K562 (cell line): ENCODE measurements around the gene SH3D21. TPM values are rescaled to one million over a fixed set of nuclear protein-coding genes. Genes with fewer than 3 reads are reported as not detected.
A peak's percentile ranks its signal among the peaks of the same experiment; 100 is the strongest.

Experiments used
- BDP1 ChIP-seq: IDR thresholded peaks from 3 replicates; pipeline ENCODE4 v1.6.1; 2011; ENCODE audit not compliant: insufficient read length, insufficient read depth
- EP400 ChIP-seq: fragments of 450-650 bp; IDR thresholded peaks from 2 replicates; pipeline ENCODE4 v1.6.1; 2017; ENCODE audit warnings: antibody characterized with exemption, mild to moderate bottlenecking, moderate library complexity
- HCFC1 ChIP-seq: IDR thresholded peaks from 2 replicates; pipeline ENCODE4 v1.6.1; 2012; ENCODE audit warnings: low read depth, low read length, improper control_type of control experiment
- MTA1 ChIP-seq: fragments of 450-650 bp; IDR thresholded peaks from 2 replicates; pipeline ENCODE4 v1.6.1; 2017; ENCODE audit warnings: borderline replicate concordance
- NFIC ChIP-seq: fragments of 450-650 bp; IDR thresholded peaks from 2 replicates; pipeline ENCODE4 v1.6.1; 2017; ENCODE audit warnings: mild to moderate bottlenecking, inconsistent platforms
- NFIX ChIP-seq: fragments of 250-450 bp; sonication (Bioruptor Pico); IDR thresholded peaks from 2 replicates; pipeline ENCODE4 v1.4.0; 2020; ENCODE audit warnings: low read depth, mild to moderate bottlenecking, moderate library complexity
- NR1H2 ChIP-seq: sonication (generic); formaldehyde crosslinking; IDR thresholded peaks from 2 replicates; pipeline ENCODE4 v1.4.0; 2020; ENCODE audit warnings: mild to moderate bottlenecking, missing genetic modification reagents
- NRF1 ChIP-seq, 2 experiments: fragments of 450-650 bp; IDR thresholded peaks in 1 of 2; conservative IDR thresholded peaks in 1 of 2; 2 replicates each; pipeline ENCODE4 v1.6.1; 2014; ENCODE audit warnings: mild to moderate bottlenecking in 2 of 2
- PHB ChIP-seq: fragments of 250-450 bp; sonication (Bioruptor Pico); IDR thresholded peaks from 2 replicates; pipeline ENCODE4 v1.5.0; 2021
- POLR2AphosphoS2 ChIP-seq: IDR thresholded peaks from 2 replicates; pipeline ENCODE4 v1.6.1; 2012; ENCODE audit warnings: low read length, improper control_type of control experiment
- PURB ChIP-seq: sonication (generic); formaldehyde crosslinking; IDR thresholded peaks from 2 replicates; pipeline ENCODE4 v1.9.0; 2021; ENCODE audit warnings: low read depth, mild to moderate bottlenecking, missing genetic modification reagents
- RFX5 ChIP-seq: IDR thresholded peaks from 2 replicates; pipeline ENCODE4 v1.6.1; 2011; ENCODE audit warnings: low read depth, mild to moderate bottlenecking, improper control_type of control experiment, low read length
- SAP30 ChIP-seq: fragments of 200-600 bp; sonication (generic); IDR thresholded peaks from 2 replicates; pipeline ENCODE4 v1.6.1; 2012; ENCODE audit warnings: borderline replicate concordance, low read depth, mild to moderate bottlenecking, moderate library complexity, low read length, control low read depth, inconsistent platforms; ENCODE audit not compliant: insufficient read depth, poor library complexity, severe bottlenecking
- SRSF1 ChIP-seq: fragments of 200-400 bp; formaldehyde crosslinking; IDR thresholded peaks from 2 replicates; pipeline ENCODE4 v1.6.1; 2017; ENCODE audit warnings: mild to moderate bottlenecking, low read depth, low read length, moderate library complexity
- XRCC4 ChIP-seq: IDR thresholded peaks from one replicate; pipeline ENCODE4 v1.6.1; 2011; ENCODE audit not compliant: insufficient read depth, insufficient read length; ENCODE audit errors: extremely low read depth
- ZFP30 ChIP-seq: fragments of 250-450 bp; sonication (Bioruptor Pico); IDR thresholded peaks from 2 replicates; pipeline ENCODE4 v1.8.0; 2022; ENCODE audit warnings: moderate library complexity, mild to moderate bottlenecking, inconsistent platforms, borderline replicate concordance
- ZKSCAN1 ChIP-seq: fragments of 150-350 bp; IDR thresholded peaks from 2 replicates; pipeline ENCODE4 v1.6.1; 2016; ENCODE audit warnings: low read depth, low read length
- ZNF143 ChIP-seq: sonication (generic); formaldehyde crosslinking; IDR thresholded peaks from 2 replicates; pipeline ENCODE4 v1.9.0; 2022; ENCODE audit warnings: mild to moderate bottlenecking, missing genetic modification reagents
- ZNF586 ChIP-seq: fragments of 450-650 bp; formaldehyde crosslinking; conservative IDR thresholded peaks from 2 replicates; pipeline ENCODE4 v1.4.0; 2020; ENCODE audit warnings: mild to moderate bottlenecking, moderate library complexity
- polyA plus RNA-seq, 8 experiments: library from polyadenylated mRNA; depleted of rRNA in 4 of 8; stranded (reverse) in 5 of 8; unstranded in 3 of 8; fragments of >200 nt; fragmentation: Nextera tagmentation in 2 of 8; fragmentation: Illumina TruSeq in 1 of 8; extraction: Ambion mirVana in 2 of 8; extraction: Trizol in 1 of 8; gene quantifications; 2 replicates each; pipeline versions ENCODE4 v1.2.1 to v1.2.3, GENCODE V29; 2011 to 2014; ENCODE audit warnings: inconsistent platforms in 1 of 8, missing spikeins in 1 of 8
- total RNA-seq, 7 experiments: library from RNA; depleted of rRNA in 6 of 7; stranded (reverse); fragments of >200 nt in 6 of 7; fragmentation: Illumina TruSeq in 2 of 7; extraction: Trizol in 2 of 7; gene quantifications; 2 replicates each; pipeline versions ENCODE4 v1.2.1 to v1.2.3, GENCODE V29; 2011 to 2021; ENCODE audit warnings: low replicate concordance in 1 of 7
- TF ChIP-seq, protein P1 (sequence below): sonication (generic); formaldehyde crosslinking; IDR thresholded peaks from 2 replicates; pipeline ENCODE4 v1.8.1; 2023; ENCODE audit warnings: mild to moderate bottlenecking, missing genetic modification reagents, moderate library complexity
- TF ChIP-seq, protein P2 (sequence below): fragments of 250-450 bp; sonication (Bioruptor Pico); IDR thresholded peaks from 2 replicates; pipeline ENCODE4 v1.8.0; 2021; ENCODE audit warnings: mild to moderate bottlenecking, moderate library complexity
- TF ChIP-seq, protein P3 (sequence below): sonication (generic); formaldehyde crosslinking; IDR thresholded peaks from 2 replicates; pipeline ENCODE4 v1.8.0; 2023; ENCODE audit warnings: mild to moderate bottlenecking, missing genetic modification reagents
- TF ChIP-seq, protein P4 (sequence below): sonication (generic); formaldehyde crosslinking; IDR thresholded peaks from 2 replicates; pipeline ENCODE4 v1.8.0; 2022; ENCODE audit warnings: missing genetic modification reagents, mild to moderate bottlenecking, moderate library complexity, borderline replicate concordance

Gene SH3D21
- total and polyA plus RNA-seq, 9 of the 15 experiments (the other 6 are each of a cell fraction or from before 2014, with no cell fraction given): 0.01 to 4.7 (median 1.8) TPM

DNA sequence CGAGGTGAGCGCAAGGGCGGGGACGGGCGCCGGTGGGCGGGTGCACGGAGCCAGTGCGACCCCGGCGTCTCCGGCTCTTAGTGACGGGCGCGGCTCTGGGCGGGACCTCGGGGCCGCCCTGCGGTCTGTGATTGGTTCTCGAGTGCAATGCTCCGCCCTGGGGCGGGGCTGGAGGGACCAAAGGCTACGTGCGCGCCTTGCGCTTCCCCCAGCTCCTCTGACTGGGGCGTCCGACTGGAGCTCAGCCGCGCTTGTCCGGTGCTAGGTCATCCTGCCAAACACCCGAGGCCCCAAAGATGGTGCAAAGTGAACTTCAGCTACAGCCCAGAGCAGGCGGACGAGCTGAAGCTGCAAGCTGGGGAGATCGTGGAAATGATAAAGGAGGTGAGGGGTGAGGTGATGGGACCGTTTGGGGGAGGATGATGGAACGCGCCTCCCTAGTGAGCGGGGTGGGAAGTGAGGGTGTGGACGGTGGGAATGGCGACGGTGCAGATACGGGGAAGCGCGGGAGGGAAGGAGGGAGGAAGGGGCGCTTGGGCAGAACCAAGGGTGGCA lies 811 bp downstream of the SH3D21 start (continued):
- TF ChIP-seq, protein P1, sequence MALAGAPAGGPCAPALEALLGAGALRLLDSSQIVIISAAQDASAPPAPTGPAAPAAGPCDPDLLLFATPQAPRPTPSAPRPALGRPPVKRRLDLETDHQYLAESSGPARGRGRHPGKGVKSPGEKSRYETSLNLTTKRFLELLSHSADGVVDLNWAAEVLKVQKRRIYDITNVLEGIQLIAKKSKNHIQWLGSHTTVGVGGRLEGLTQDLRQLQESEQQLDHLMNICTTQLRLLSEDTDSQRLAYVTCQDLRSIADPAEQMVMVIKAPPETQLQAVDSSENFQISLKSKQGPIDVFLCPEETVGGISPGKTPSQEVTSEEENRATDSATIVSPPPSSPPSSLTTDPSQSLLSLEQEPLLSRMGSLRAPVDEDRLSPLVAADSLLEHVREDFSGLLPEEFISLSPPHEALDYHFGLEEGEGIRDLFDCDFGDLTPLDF: peak; percentile 88
- TF ChIP-seq BDP1 (no peak), ZNF586 (CRISPR knock-in tag) (no peak), POLR2AphosphoS2 (no peak), MTA1 (no peak), NFIX (CRISPR knock-in tag) (no peak), RFX5 (no peak), EP400 (no peak; the same call in 1 of the 2 replicates), SAP30 (peak; percentile 83), XRCC4 (no peak), ZFP30 (CRISPR knock-in tag) (no peak), SRSF1 (no peak), ZNF143 (CRISPR knock-in tag) (no peak), NR1H2 (CRISPR knock-in tag) (no peak), PURB (CRISPR knock-in tag) (no peak), NRF1 (conservative IDR thresholded peaks at IDR 0.05 in 1 of 2, IDR thresholded peaks at IDR 0.05 in 1 of 2) (peak; percentile 80 to 84), HCFC1 (no peak), PHB (CRISPR knock-in tag) (no peak), ZKSCAN1 (no peak), NFIC (0 out of 2 replicates have a peak, but pooled peaks have one; percentile 24)
- TF ChIP-seq, protein P2, sequence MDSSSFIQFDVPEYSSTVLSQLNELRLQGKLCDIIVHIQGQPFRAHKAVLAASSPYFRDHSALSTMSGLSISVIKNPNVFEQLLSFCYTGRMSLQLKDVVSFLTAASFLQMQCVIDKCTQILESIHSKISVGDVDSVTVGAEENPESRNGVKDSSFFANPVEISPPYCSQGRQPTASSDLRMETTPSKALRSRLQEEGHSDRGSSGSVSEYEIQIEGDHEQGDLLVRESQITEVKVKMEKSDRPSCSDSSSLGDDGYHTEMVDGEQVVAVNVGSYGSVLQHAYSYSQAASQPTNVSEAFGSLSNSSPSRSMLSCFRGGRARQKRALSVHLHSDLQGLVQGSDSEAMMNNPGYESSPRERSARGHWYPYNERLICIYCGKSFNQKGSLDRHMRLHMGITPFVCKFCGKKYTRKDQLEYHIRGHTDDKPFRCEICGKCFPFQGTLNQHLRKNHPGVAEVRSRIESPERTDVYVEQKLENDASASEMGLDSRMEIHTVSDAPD (CRISPR knock-in tag): no peak
- TF ChIP-seq, protein P3, sequence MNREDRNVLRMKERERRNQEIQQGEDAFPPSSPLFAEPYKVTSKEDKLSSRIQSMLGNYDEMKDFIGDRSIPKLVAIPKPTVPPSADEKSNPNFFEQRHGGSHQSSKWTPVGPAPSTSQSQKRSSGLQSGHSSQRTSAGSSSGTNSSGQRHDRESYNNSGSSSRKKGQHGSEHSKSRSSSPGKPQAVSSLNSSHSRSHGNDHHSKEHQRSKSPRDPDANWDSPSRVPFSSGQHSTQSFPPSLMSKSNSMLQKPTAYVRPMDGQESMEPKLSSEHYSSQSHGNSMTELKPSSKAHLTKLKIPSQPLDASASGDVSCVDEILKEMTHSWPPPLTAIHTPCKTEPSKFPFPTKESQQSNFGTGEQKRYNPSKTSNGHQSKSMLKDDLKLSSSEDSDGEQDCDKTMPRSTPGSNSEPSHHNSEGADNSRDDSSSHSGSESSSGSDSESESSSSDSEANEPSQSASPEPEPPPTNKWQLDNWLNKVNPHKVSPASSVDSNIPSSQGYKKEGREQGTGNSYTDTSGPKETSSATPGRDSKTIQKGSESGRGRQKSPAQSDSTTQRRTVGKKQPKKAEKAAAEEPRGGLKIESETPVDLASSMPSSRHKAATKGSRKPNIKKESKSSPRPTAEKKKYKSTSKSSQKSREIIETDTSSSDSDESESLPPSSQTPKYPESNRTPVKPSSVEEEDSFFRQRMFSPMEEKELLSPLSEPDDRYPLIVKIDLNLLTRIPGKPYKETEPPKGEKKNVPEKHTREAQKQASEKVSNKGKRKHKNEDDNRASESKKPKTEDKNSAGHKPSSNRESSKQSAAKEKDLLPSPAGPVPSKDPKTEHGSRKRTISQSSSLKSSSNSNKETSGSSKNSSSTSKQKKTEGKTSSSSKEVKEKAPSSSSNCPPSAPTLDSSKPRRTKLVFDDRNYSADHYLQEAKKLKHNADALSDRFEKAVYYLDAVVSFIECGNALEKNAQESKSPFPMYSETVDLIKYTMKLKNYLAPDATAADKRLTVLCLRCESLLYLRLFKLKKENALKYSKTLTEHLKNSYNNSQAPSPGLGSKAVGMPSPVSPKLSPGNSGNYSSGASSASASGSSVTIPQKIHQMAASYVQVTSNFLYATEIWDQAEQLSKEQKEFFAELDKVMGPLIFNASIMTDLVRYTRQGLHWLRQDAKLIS (CRISPR knock-in tag): no peak
- TF ChIP-seq, protein P4, sequence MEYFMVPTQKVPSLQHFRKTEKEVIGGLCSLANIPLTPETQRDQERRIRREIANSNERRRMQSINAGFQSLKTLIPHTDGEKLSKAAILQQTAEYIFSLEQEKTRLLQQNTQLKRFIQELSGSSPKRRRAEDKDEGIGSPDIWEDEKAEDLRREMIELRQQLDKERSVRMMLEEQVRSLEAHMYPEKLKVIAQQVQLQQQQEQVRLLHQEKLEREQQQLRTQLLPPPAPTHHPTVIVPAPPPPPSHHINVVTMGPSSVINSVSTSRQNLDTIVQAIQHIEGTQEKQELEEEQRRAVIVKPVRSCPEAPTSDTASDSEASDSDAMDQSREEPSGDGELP: peak; percentile 40; the same call in 1 of the 2 replicates
